H54 (cell line): Measurements from ENCODE around the gene WDR38.

ENCODE experiments used
- DNase-seq: peaks from one replicate; pipeline ENCODE4 v3.0.0; 2011; ENCODE audit warnings: low spot score, mixed read lengths; ENCODE audit not compliant: insufficient read length
- FAIRE-seq: peaks from 3 replicates; lab custom pipeline; 2011; peaks lifted over from hg19 to GRCh38; lab: Jason Lieb, UNC
- POLR2A ChIP-seq: IDR thresholded peaks from 2 replicates; pipeline ENCODE4 v1.6.1; 2011; ENCODE audit warnings: low read depth, mild to moderate bottlenecking, low read length

Gene WDR38

DNA sequence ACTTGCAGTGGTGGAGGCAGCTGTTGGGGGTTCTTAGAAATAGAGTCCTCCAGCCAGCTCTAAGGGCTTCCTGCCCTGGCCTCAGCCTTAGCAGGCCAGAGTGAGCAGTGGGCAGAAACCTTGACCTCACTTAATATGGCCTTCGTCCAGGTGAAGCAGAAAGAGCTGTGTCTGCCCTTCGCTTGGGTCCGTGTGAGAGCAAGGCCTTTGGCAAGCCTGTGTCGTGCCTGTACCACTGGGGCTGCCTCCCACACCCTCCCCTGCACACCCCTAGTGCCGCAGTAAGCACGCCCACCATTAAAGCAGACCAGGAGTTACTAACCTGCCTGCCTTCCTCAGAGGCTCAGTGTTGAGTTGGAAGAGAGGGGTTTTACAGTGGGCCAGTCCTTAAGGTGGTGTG, 22.2 kb downstream of the WDR38 start:
- FAIRE-seq: no peak
- no peak for DNase-seq
- TF ChIP-seq POLR2A: no peak

DNA sequence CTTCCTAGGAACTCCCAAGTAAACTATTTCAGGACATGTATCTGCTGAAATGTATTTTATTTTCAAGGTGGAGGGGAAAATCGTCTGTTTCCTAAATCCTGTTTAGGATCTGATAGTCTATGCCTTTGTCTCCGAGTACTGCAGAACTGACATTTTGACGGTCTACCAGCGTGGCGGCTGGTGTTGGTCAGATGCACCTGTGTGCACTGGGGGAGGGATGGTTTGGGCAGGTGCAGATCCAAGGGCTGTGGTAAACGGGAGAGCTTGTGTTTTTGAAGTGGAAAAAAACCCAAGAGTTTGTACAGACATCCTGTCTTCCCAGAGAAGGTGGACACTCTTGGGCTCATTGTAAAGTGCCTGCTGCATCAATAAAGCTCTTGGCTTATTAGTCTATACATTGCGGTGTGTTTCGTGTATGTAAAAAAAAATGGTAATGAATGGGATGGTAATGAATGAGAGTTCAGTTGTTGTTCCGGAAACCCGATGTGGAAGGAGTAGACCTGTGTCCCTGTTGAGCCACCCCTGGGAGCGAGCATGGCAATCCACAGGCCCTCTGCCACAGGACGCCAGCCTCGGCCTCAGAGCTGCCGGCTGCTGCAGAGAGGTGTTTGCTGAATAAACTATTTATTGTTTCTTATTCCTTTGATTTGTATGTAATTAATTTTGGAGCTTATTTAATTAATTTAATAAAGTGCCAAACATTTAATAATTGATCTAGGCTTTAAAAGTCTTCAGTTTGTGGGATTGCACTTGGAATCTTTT, 23.9 kb downstream of the WDR38 start:
- no peak for TF ChIP-seq POLR2A
- DNase-seq (no peak), FAIRE-seq (no peak)

DNA sequence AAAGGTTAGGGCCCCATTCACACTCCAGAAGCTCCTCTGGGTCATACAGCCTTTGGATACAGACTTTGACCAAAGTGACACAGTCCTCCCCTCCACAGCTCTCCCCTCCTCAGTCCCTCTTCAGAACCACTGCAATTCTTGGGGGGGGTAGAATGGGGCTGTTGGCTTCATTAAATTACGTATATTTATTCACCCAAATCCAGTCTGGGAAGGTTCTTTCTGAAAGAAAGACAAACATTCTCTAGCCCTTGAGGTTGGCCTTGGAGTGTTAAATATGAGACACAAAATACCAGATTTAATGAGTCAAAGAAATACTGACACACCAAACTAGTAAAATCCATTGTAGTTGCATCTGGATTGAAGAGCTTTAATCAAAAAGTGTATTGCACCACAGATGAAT, 24.8 kb downstream of the WDR38 start:
- no peak for FAIRE-seq

DNA sequence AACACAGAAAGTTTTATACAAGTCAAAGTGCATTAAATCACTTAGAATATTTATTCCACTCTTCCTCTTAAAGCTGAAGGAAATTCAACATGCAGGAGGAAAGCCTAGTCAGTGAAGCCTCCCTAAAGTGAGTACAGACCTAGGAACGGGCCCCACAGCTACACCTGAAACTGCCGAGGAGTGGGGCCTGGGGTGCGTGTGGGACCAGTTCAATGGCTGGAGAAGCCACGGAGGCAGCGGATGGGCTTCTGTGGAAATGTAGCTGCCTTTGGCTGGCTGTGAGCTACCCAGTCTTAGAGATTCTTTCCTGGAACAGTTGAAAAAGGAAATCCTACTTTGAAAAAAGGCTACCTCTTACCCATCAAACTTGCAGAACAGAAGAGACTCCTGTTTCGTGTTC, 25.3 kb downstream of the WDR38 start:
- DNase-seq (no peak), FAIRE-seq (no peak)
- no peak for TF ChIP-seq POLR2A

More for the DNA sequence above, 24.8 kb downstream of the WDR38 start:
- DNase-seq: no peak
- no peak for TF ChIP-seq POLR2A

DNA sequence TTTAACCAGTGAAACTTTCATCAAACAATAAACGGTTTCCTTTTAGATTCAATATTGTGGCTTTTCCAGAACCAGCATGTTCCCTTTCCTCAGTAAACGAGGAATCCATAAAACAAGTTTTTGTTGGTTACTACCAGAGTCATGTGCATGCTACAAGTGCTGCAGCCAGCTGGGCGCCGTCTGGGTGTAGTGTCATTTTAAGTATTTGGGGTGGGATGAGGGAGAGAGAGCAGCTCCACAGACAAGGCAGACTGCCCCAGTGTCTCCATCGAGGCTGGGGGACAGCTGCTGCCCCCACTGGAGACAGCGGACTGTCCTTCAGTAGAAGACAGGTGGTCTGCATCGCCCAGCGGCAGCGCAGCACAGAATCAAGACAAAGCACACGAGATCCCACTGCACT, 26.0 kb downstream of the WDR38 start:
- TF ChIP-seq POLR2A: no peak
- FAIRE-seq: no peak
- no peak for DNase-seq

DNA sequence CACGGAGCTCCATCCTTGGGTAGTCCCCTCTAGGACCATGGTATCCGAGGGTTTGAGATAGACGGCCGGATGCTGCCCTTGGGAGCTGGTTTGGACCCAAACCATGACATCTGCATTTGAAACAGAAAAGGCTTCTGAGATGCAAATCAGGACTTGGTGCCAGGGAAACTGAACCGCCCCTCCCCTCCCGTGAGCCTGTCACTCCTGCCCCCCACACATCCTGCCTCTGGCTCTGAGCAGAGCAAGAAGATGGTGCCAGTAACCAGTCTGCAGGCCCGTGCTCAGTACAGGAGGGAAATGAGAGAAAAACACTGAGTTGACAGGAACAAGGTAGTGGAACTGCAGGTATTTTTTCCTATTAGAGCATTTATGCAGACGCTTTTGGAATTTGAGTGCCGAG, 27.2 kb downstream of the WDR38 start:
- no peak for DNase-seq
- FAIRE-seq: no peak
- no peak for TF ChIP-seq POLR2A

DNA sequence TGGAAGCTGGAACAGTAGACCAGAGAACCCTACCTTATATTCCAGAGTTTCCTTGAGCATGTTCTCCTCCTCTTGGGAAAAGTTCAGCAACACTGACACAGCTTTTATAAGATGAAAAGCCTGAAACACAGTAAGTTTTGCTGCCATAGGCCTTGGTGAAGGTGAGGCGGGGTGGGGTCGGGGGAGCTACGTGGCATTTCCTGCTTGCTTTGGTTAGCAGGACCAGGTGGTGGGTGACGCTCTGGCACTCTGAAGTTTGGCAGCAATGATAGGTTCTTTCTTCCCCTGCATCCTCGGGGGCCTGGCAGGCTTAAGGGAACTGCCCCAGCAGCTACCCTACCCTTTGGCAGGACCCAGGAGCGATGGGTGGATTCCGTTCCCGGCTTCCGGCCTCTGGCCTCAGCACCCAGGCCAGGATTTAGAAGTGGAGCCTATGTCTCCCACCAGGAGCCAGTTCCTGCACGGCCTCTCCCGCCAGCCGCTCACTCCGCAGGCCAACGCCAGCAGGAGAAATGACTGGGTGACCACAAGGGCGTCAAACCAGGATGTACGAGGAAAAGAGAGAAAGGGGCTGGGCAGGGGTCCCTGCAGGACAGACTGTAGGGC, 28.0 kb downstream of the WDR38 start:
- TF ChIP-seq POLR2A: no peak
- no peak for DNase-seq
- no peak for FAIRE-seq

DNA sequence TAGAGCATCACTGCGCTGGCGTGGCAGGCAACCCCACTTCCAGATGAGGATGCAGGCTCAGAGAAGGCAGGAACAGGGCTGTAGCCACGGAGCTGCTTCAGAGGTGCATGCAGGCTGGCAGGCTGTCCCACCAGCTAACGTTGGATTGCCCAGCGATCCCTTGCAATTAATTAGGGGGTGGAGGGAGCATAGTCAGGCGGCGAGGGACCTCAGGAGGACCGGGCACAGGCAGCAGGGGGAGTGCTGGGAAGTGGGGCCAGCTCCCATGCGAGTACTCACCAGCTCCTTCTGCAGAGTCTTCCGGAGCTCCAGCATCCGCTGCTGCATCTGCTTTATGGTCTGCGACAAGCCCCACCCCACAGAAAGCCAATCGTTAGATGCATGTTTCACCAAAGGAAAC, 29.0 kb downstream of the WDR38 start:
- no peak for FAIRE-seq
- no peak for DNase-seq
- TF ChIP-seq POLR2A: no peak

DNA sequence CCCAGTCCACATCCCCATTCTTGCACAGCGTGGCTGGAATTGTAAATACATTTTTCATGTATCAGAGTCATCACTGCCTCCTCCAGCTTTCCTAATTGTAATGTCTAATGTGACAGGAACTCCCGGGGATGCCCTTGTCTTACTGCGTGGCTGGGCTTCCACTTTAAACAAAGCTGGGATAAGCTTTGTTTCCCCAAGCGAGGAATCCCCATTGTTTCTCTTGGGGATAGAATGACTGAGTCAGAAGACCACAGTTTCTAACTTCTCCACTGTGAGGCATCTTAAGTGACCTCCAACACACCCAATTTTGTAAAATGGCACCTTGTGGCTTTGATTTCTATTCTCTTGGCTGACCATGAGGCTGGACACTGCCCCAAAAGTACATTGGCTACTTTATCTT, 31.1 kb downstream of the WDR38 start:
- FAIRE-seq (no peak), DNase-seq (no peak)
- no peak for TF ChIP-seq POLR2A

DNA sequence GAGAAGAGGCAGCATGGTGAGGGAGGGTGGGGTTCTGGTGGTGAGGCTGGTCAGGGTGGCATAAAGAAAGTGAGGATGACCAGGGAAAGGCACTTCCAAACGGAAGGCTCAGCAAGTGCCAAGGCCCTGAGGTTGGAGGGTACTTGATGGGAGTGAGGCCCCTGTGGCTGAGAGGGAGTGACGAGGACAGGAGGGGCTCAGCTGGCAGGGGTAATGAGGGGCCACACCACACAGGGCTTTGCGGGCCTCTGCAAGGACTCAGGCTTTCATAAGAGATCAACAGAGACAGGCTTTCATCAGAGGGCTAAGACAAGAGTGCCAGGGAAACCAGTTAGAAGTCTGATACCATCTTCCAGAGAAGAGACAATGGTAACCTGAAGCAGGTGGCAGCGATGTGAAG, 32.3 kb downstream of the WDR38 start:
- no peak for DNase-seq
- TF ChIP-seq POLR2A: no peak
- no peak for FAIRE-seq

DNA sequence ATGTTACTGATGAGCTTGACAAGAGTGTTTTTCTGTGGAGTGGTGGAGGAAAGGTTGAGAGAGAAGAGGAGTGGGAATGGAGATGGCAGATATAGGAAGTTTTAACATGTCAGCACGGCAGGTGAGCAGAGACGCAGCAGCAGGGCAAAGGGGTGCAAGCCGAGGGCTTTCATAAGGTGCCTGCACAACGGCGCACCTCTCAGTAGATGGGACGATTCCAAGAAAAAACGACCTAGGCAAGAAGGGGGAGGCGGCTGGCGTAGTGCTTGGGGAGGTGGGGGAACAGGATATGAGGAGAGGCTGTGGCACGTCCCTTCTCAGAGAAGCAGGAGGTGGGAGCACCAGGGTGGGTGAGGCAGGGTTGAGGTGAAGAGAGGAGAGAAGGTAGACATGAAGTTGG, 33.2 kb downstream of the WDR38 start:
- TF ChIP-seq POLR2A: no peak
- DNase-seq (no peak), FAIRE-seq (no peak)

DNA sequence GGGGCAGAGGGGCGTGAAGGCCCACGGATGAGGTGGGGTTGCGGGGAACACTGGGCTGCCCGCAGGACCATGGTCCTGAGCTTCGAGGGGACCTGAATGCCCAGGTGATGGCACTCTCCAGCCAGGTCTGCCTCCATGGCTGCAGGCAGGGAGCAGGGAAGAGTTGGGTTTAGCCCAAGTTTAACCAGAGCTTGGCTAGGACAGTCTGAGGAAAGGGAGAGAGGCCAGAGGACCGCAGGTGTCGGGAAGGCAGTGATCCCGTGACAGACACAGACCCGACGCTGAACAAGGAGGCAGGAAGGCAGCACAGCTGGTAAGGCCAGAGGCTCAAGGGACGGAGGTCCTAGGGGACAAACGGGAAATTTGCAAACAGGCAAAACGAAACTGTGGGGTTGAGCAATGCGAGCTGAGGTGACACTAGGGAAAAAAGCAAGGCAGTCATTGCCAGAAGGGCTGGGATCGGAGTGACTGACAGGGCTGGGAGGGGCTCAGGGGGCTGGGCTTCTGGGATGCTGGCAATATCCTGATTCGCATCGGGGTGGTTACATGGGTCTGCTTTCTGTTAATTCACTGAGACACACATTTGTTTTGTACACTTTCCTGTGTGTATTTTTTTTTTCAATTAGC, 33.7 kb downstream of the WDR38 start:
- DNase-seq (no peak), FAIRE-seq (no peak)
- no peak for TF ChIP-seq POLR2A

DNA sequence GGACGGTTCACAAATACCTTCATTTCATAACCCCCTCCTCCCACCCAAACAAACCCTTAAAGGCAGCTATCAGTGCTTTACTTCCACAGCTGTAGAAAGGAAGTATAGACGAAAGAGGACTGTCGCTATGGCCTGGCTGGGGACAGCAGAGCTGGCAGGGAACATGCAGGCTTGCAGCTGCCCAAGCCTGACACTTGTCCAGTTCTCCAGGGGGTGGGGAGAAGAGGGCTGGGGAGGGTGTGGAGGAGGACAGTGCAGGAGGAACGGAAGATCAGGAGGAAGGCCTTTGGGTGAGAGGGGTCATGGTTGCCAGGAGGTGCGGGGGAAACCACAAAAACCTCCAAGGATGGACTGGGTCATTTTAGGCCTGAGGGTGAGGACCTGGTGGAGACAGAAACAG, 34.6 kb downstream of the WDR38 start:
- no peak for TF ChIP-seq POLR2A
- FAIRE-seq: no peak
- no peak for DNase-seq

DNA sequence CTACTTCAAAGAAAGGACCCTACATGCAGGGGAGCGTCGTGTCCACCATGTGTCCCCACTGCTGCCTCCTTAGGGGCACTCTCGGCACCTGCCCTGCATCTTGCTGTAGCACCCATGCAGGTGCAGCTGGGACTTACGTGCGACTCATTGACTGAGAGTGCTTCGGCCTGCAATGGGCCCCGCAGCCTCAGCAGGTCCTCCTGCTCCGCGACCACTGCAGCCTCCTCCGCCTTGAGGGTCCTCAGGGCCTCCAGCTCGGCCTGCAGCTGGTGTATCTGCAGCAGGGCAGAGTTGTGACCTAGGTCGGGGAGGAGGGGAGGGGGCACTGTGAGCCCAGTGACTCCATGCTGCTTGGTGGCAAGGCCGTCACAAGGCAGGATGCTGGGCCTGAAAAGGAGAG, 35.7 kb downstream of the WDR38 start:
- no peak for TF ChIP-seq POLR2A
- DNase-seq (no peak), FAIRE-seq (no peak)

DNA sequence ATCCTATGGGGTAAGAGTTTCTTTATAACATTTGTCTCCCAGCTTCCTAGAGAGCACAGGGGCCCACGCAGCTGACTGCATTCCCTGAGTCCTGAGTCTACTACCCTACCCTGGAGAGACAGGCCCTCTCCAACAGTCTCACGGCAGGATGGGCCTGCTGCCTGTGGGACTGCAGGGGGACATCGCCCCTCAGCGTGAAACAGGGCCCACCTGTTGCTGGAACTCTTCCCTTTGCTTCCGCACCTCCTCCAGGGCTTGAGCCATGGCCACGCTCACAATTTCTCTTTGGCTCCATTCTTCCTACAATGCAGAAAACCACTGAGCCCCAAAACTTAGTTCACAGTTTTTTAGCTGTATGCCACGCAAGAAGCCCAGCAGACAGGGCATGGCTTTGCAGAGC, 36.9 kb downstream of the WDR38 start:
- DNase-seq: no peak
- no peak for TF ChIP-seq POLR2A
- no peak for FAIRE-seq
